GM23338 (cell line): ENCODE results near the gene CHD8. TPM values are rescaled to one million over a fixed set of nuclear protein-coding genes. Genes with fewer than 3 reads are reported as not detected.
A peak's percentile ranks its signal among the peaks of the same experiment; 100 is the strongest.

ENCODE experiments used
- CTCF ChIP-seq, 2 experiments: fragments of 200-600 bp in 1 of 2; sonication (generic) in 1 of 2; conservative IDR thresholded peaks; 2 replicates each; pipeline versions ENCODE4 v1.5.1 to v1.6.1; 2016 to 2017; ENCODE audit warnings: antibody characterized with exemption in 2 of 2, low read depth in 2 of 2, mild to moderate bottlenecking in 2 of 2, moderate library complexity in 1 of 2
- REST ChIP-seq: IDR thresholded peaks from one replicate; pipeline ENCODE4 v1.6.1; 2018; ENCODE audit warnings: antibody characterized with exemption; ENCODE audit not compliant: unreplicated experiment
- STAT1 ChIP-seq: IDR thresholded peaks from one replicate; pipeline ENCODE4 v1.6.1; 2016; ENCODE audit warnings: antibody characterized with exemption; ENCODE audit not compliant: unreplicated experiment
- ZNF331 ChIP-seq: fragments of 250-450 bp; sonication (Bioruptor Pico); IDR thresholded peaks from 2 replicates; pipeline ENCODE4 v1.5.0; 2020; ENCODE audit warnings: low read depth, mild to moderate bottlenecking, moderate library complexity
- polyA plus RNA-seq: library from polyadenylated mRNA; unstranded; fragments of >200 nt; fragmentation: Nextera tagmentation; extraction: Ambion mirVana; gene quantifications from 2 replicates; pipeline ENCODE4 v1.2.1, GENCODE V29; 2016
- small RNA-seq: library from RNA; depleted of rRNA; stranded (forward); fragments of <200 nt; gene quantifications from one replicate; pipeline ENCODE3, GENCODE V24; 2014; ENCODE audit warnings: low replicate concordance
- total RNA-seq: library from RNA; depleted of rRNA; stranded (reverse); fragments of >200 nt; shearing (Covaris generic); gene quantifications from 2 replicates; pipeline ENCODE4 v1.2.3, GENCODE V29; 2014; rRNA removed

Gene CHD8
- total and polyA plus RNA-seq, 2 experiments from 2014 or later = 96.2 to 129 TPM

- TF ChIP-seq CTCF (conservative IDR thresholded peaks at IDR 0.05; ENCODE audit: low read depth in 2 of 2) (no peak), STAT1 (no peak), REST (no peak), ZNF331 (CRISPR knock-in tag) (no peak)
These were observed 112.7 kb downstream of the CHD8 start (continued) for GRCh38 chr14:21343035-21343794.

Small RNAs within 50 kb of the gene (small RNA-seq; reads per million reads assigned to genes)
- gene RN7SL650P = not detected
- 1,217 reads per million, percentile 100 among the genes with 10 or more reads in this experiment for gene SNORD8
- gene SNORD9 = 20.8 reads per million, percentile 98 among the genes with 10 or more reads in this experiment

Other genes starting within 250 kb of the CHD8 start
- gene HNRNPC, start 186.7 kb downstream of the CHD8 start, total RNA-seq = 1,259 and 1,323 TPM in 2 replicates
- gene HNRNPC, start 186.7 kb downstream of the CHD8 start, polyA plus RNA-seq = 1,257 and 1,296 TPM in 2 replicates
- gene RPGRIP1, start 176.0 kb downstream of the CHD8 start, total RNA-seq = 0.93 and 1.6 TPM in 2 replicates
- gene RPGRIP1, start 176.0 kb downstream of the CHD8 start, polyA plus RNA-seq = 0.24 and 0.26 TPM in 2 replicates
- gene SUPT16H, start 72.1 kb downstream of the CHD8 start, total RNA-seq = 154 and 187 TPM in 2 replicates
- gene SUPT16H, start 72.1 kb downstream of the CHD8 start, polyA plus RNA-seq = 260 and 268 TPM in 2 replicates
- gene RAB2B, start 20.8 kb upstream of the CHD8 start, total RNA-seq = 29.9 and 35.7 TPM in 2 replicates
- 11.7 and 12.9 TPM in 2 replicates for gene RAB2B, start 20.8 kb upstream of the CHD8 start, polyA plus RNA-seq
- gene TOX4, start 21.1 kb upstream of the CHD8 start, total RNA-seq = 37.2 and 45.6 TPM in 2 replicates
- 67.1 and 72.8 TPM in 2 replicates for gene TOX4, start 21.1 kb upstream of the CHD8 start, polyA plus RNA-seq
- gene METTL3, start 55.2 kb upstream of the CHD8 start, total RNA-seq = 125 and 140 TPM in 2 replicates
- 87.0 and 100 TPM in 2 replicates for gene METTL3, start 55.2 kb upstream of the CHD8 start, polyA plus RNA-seq
- gene SALL2, start 70.2 kb upstream of the CHD8 start, total RNA-seq = 256 and 281 TPM in 2 replicates
- gene SALL2, start 70.2 kb upstream of the CHD8 start, polyA plus RNA-seq = 121 TPM in 2 replicates
- gene OR10G3, start 124.0 kb upstream of the CHD8 start, total RNA-seq = not detected in 2 replicates
- not detected in 2 replicates for gene OR10G3, start 124.0 kb upstream of the CHD8 start, polyA plus RNA-seq
- not detected in 2 replicates for gene OR10G2, start 178.8 kb upstream of the CHD8 start, total RNA-seq
- not detected in 2 replicates for gene OR10G2, start 178.8 kb upstream of the CHD8 start, polyA plus RNA-seq
- not detected in 2 replicates for gene OR4E2, start 197.7 kb upstream of the CHD8 start, total RNA-seq
- gene OR4E2, start 197.7 kb upstream of the CHD8 start, polyA plus RNA-seq = not detected in 2 replicates
- not detected in 2 replicates for gene OR4E1, start 217.7 kb upstream of the CHD8 start, total RNA-seq
- not detected in 2 replicates for gene OR4E1, start 217.7 kb upstream of the CHD8 start, polyA plus RNA-seq